NCI-H2227 (cell line): ENCODE results near the gene MPV17L.
A peak's percentile ranks its signal among the peaks of the same experiment; 100 is the strongest.
"Not testable (repeated sequence)": the region's sequence is repeated elsewhere in the genome, so short reads cannot be mapped to it uniquely, and the experiment has no call there.

Experiments used
- DNase-seq: peaks from one replicate; lab custom pipeline; 2025; ENCODE audit not compliant: unreplicated experiment; lab: John Stamatoyannopoulos, UW

MPV17L gene

GRCh38 chr16:15407756-15408155 lies 12.2 kb downstream of the MPV17L start:
- not testable (repeated sequence) for DNase-seq

- not testable (repeated sequence) for DNase-seq
Observed at GRCh38 chr16:15409476-15409875, 13.9 kb downstream of the MPV17L start.

DNA sequence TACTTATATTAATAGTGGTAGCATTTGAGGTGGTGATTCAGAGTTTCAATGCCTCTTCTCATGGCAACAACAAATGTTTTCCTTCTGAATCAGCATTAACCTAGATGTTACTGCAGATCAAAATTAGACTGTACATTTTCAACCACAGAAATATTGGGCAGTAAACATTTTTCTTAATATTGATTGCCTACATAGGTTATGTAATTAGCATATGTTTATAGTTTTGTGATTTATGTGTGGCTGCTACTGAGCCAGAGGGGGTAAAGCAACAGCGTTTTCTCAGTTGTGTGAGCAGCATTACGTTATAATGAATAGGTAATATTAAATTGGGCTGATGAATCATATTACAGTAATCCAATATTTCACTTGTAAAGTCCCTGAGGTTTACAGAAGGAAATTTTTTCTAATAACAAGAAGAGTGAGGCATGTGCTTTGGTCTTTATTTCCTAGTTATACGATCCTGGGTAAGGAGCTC lies 20.0 kb downstream of the MPV17L start:
- DNase-seq = no peak

GRCh38 chr16:15417197-15417596 lies 21.6 kb downstream of the MPV17L start:
- DNase-seq = no peak

- DNase-seq = no peak
Observed at GRCh38 chr16:15418206-15418605, 22.7 kb downstream of the MPV17L start.

GRCh38 chr16:15421696-15422095 lies 26.1 kb downstream of the MPV17L start:
- DNase-seq = not testable (repeated sequence)

- DNase-seq = no peak
Observed at GRCh38 chr16:15422222-15422621, 26.7 kb downstream of the MPV17L start.

- DNase-seq = no peak
Observed at GRCh38 chr16:15425861-15426260, 30.3 kb downstream of the MPV17L start.

GRCh38 chr16:15426796-15427195 lies 31.2 kb downstream of the MPV17L start:
- DNase-seq = no peak

DNA sequence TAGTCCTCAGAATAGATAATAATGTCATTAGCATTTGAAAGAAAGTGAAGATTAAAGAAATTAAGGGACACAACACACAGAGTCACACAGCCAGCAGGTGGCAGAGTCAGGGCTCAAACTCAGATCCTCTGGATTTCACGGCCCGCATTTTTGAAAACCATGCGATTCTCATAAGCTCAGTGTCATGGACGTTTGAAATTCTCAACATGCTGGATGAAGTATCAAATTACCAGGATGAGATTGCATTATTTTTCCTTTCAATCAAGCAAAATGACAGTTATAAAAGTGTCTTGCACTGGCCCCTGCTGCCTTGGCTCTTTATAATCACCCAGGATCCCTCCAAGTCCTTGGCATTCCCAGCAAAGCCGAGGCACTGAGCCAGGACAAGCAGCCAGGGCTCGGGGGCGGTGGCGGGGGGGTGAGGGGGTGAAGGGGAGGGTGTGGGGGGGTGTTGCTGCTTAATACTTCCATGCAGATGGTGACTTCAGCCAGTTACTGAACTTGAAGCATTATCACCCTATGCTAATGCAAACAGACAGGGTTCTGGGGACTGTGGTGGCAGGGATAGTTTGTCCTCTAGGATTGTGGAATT lies 32.2 kb downstream of the MPV17L start:
- peak; percentile 73 for DNase-seq

DNA sequence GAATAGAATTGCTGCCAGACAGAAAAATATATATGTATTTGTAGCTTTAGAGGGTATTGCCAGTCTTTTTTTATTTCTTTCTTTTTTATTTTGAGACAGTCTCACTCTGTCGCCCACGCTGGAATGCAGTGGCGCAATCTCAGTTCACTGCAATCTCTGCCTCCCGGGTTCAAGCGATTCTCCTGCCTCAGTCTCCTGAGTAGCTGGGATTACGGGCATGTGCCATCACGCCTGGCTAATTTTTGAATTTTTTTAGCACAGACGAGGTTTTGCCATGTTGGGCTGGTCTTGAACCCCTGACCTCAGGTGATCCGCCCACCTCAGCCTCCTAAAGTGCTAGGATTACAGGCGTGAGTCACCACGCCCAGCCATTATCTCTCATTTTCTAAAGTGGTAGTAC lies 35.3 kb downstream of the MPV17L start:
- not testable (repeated sequence) for DNase-seq

DNA sequence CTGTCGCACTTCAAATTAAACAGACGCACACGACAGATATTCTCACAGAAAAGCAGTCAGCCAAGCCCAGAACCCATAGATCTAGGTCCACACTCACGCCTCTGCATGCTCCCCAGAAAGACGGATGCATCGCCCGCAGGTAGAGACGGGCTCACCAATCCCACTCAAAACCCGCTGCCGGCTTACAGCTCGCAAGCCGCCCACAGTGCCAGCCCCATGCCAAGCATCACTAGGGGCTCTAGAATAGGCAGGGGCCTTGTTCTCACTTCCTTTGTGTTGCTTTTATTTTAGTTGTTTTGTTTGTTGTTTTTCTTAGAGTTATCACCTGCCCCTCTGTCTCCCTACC lies 38.5 kb downstream of the MPV17L start:
- no peak for DNase-seq

GRCh38 chr16:15434425-15435215 lies 39.1 kb downstream of the MPV17L start, which contains the start of gene BMERB1:
Gene BMERB1 (plus strand): TSS chr16:15434588. CDS start chr16:15434654, 66 bp downstream.
- peak; percentile 95 for DNase-seq

GRCh38 chr16:15435216-15435864 lies 39.8 kb downstream of the MPV17L start:
- no peak for DNase-seq

DNA sequence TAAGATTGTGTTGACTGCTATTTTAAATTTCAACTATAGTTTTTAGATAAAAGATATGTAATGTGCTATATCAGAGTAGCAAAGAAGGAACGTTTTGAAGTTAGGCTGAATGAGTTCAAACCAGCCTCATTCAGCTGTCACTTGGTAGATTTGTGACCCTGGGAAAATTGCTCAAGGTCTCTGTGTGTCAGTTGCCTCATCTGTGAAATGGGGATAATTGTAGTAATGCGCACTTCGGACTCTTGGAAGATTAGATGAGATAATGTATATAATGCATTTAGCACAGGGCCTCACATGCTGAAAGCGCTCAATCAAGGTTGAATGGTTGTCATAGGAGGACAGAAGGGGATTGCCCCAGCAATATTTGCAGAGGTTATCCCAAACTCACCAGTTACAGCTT lies 43.5 kb downstream of the MPV17L start:
- no peak for DNase-seq

GRCh38 chr16:15439521-15439920 lies 44.0 kb downstream of the MPV17L start:
- no peak for DNase-seq

GRCh38 chr16:15440852-15441251 lies 45.3 kb downstream of the MPV17L start:
- no peak for DNase-seq

- not testable (repeated sequence) for DNase-seq
Observed at GRCh38 chr16:15442140-15442539, 46.6 kb downstream of the MPV17L start.

GRCh38 chr16:15443753-15444152 lies 48.2 kb downstream of the MPV17L start:
- DNase-seq = no peak

GRCh38 chr16:15444264-15444663 lies 48.7 kb downstream of the MPV17L start:
- DNase-seq = no peak

GRCh38 chr16:15445450-15445849 lies 49.9 kb downstream of the MPV17L start:
- no peak for DNase-seq

DNA sequence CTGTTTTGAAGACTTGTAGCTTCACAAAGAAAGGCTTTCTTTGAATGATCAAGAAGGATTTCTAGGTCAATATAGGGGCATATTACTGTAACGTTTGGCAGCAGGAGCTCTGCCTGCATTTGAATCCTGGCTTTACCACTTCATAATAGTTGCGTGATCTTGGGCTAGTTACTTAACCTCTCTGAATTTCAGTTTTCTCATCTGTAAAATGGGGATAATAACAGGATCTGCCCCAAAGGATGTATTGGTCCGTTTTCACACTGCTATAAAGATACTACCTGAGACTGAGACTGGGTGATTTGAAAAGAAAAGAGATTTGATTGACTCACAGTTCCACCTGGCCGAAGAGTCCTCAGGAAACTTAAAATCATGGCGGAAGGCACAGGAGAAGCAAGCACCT lies 51.3 kb downstream of the MPV17L start:
- no peak for DNase-seq
